K562 (cell line): Measurements from ENCODE around the gene DAAM1. TPM values are rescaled to one million over a fixed set of nuclear protein-coding genes. Genes with fewer than 3 reads are reported as not detected.

ENCODE experiments used
- ATAC-seq: fragments of 200-7000 bp; cut with Tn5 transposase; 3 replicates; pipeline ENCODE4 v1.9.1; 2020; ENCODE audit warnings: moderate library complexity
- BruUV-seq: library from RNA; stranded (reverse); fragments of 400-500 nt; replicated peaks from 2 replicates; lab custom pipeline; 2021; lab: Mats Ljungman, UMichigan
- CTCF ChIA-PET: fragments of 300-600 bp; formaldehyde crosslinking; extraction: SDS; loops from one replicate; lab custom pipeline; 2021; ENCODE audit warnings: low intra/inter-chr PET ratio; lab: Yijun Ruan, JAX
- POLR2A ChIA-PET: fragments of 300-600, 350-650 bp; sonication (Branson Sonifier 250); formaldehyde crosslinking; extraction: SDS; loops from one replicate; lab custom pipeline; 2021; ENCODE audit warnings: antibody characterized with exemption, inconsistent platforms; lab: Yijun Ruan, JAX
- DNase-seq, 4 experiments: peaks; one replicate each; pipeline versions ENCODE4 v3.0.0 to v3.0.0-alpha.2; 2011 to 2018; ENCODE audit warnings: low spot score in 3 of 4, mixed read lengths in 3 of 4; ENCODE audit errors: extremely low read depth in 1 of 4
- FAIRE-seq: peaks from 2 replicates; lab custom pipeline; 2011; peaks lifted over from hg19 to GRCh38; lab: Jason Lieb, UNC
- H2AFZ ChIP-seq: 2 replicates; pipeline ENCODE4 v1.6.0; 2011; ENCODE audit warnings: low read depth, low read length, control low read depth, inconsistent platforms
- H3K27ac ChIP-seq: fragments of 200-600 bp; 3 replicates; pipeline ENCODE4 v1.8.0; 2011; ENCODE audit warnings: low read depth, mild to moderate bottlenecking, control low read depth, inconsistent platforms, low read length, moderate library complexity, mixed read lengths; ENCODE audit errors: extremely low read depth
- H3K27me3 ChIP-seq, 2 experiments: fragments of 300-600 bp in 1 of 2; 2 replicates in 1 of 2; 3 replicates in 1 of 2; pipeline versions ENCODE4 v1.6.0 to v1.8.0; 2011; ENCODE audit warnings: inconsistent platforms in 2 of 2, low read length in 2 of 2, mild to moderate bottlenecking in 1 of 2, mixed read lengths in 1 of 2, moderate library complexity in 1 of 2; ENCODE audit not compliant: control insufficient read depth in 2 of 2, insufficient read depth in 2 of 2
- H3K36me3 ChIP-seq: fragments of 300-600 bp; 3 replicates; pipeline ENCODE4 v1.8.0; 2011; ENCODE audit warnings: mild to moderate bottlenecking, low read length, inconsistent platforms; ENCODE audit not compliant: control insufficient read depth, insufficient read depth
- H3K4me1 ChIP-seq, 2 experiments: fragments of 200-600 bp in 1 of 2; replicated peaks in 1 of 2; 2 replicates in 1 of 2; 3 replicates in 1 of 2; pipeline versions ENCODE4 v1.5.1 to v1.8.0; 2011; ENCODE audit warnings: inconsistent platforms in 2 of 2, low read length in 2 of 2, mild to moderate bottlenecking in 1 of 2, mixed read lengths in 1 of 2, moderate library complexity in 1 of 2; ENCODE audit not compliant: control insufficient read depth in 2 of 2, insufficient read depth in 2 of 2
- H3K4me2 ChIP-seq: 2 replicates; pipeline ENCODE4 v1.6.1; 2011; ENCODE audit warnings: low read length, control low read depth, inconsistent platforms, mixed read lengths; ENCODE audit not compliant: insufficient read depth
- H3K4me3 ChIP-seq: fragments of 200-600 bp; sonication (generic), shearing (Covaris generic); 2 replicates; pipeline ENCODE4 v1.5.1; 2016; ENCODE audit warnings: control low read depth, inconsistent platforms
- H3K79me2 ChIP-seq: fragments of 200-600 bp; 3 replicates; pipeline ENCODE4 v1.8.0; 2011; ENCODE audit warnings: low read length, inconsistent platforms; ENCODE audit not compliant: control insufficient read depth, insufficient read depth
- H3K9ac ChIP-seq, 2 experiments: 2 replicates each; pipeline versions ENCODE4 v1.6.0 to v1.6.1; 2011; ENCODE audit warnings: low read depth in 2 of 2, low read length in 2 of 2, control low read depth in 1 of 2, inconsistent platforms in 1 of 2, mild to moderate bottlenecking in 1 of 2, mixed read lengths in 1 of 2; ENCODE audit not compliant: insufficient read depth in 1 of 2
- H3K9me1 ChIP-seq: one replicate; pipeline ENCODE4 v1.6.0; 2011; ENCODE audit warnings: inconsistent platforms, mild to moderate bottlenecking, low read length, moderate library complexity; ENCODE audit not compliant: control insufficient read depth, insufficient read depth
- H3K9me3 ChIP-seq: replicated peaks from 2 replicates; pipeline ENCODE4 v1.5.1; 2011; ENCODE audit warnings: low read depth, low read length, inconsistent platforms; ENCODE audit not compliant: control insufficient read depth, insufficient read depth
- H4K20me1 ChIP-seq: replicated peaks from 2 replicates; pipeline ENCODE4 v1.6.1; 2011; ENCODE audit warnings: low read length, inconsistent platforms, mixed read lengths; ENCODE audit not compliant: control insufficient read depth, insufficient read depth
- CEBPB ChIP-seq: fragments of 450-650 bp; IDR thresholded peaks from 2 replicates; pipeline ENCODE4 v1.6.1; 2016; ENCODE audit warnings: missing genetic modification characterization, missing compliant biosample characterization
- CEBPG ChIP-seq, 3 experiments: fragments of 200-800 bp in 1 of 3; sonication (Bioruptor generic) in 1 of 3; sonication (generic) in 1 of 3; formaldehyde crosslinking in 1 of 3; IDR thresholded peaks in 2 of 3; conservative IDR thresholded peaks in 1 of 3; 2 replicates each; pipeline versions ENCODE4 v1.6.1 to v1.8.0; 2016 to 2022; ENCODE audit warnings: missing compliant biosample characterization in 2 of 3, missing genetic modification characterization in 2 of 3, mild to moderate bottlenecking in 1 of 3, missing genetic modification reagents in 1 of 3
- HCFC1 ChIP-seq: IDR thresholded peaks from 2 replicates; pipeline ENCODE4 v1.6.1; 2012; ENCODE audit warnings: low read depth, low read length, improper control_type of control experiment
- IFI16 ChIP-seq: fragments of 250-450 bp; sonication (Bioruptor Pico); IDR thresholded peaks from 2 replicates; pipeline ENCODE4 v2.1.2; 2022; ENCODE audit warnings: mild to moderate bottlenecking, inconsistent platforms
- OTX1 ChIP-seq: fragments of 450-650 bp; formaldehyde crosslinking; IDR thresholded peaks from 2 replicates; pipeline ENCODE4 v1.4.0; 2022; ENCODE audit warnings: mild to moderate bottlenecking
- THRAP3 ChIP-seq: fragments of 450-650 bp; IDR thresholded peaks from 2 replicates; pipeline ENCODE4 v1.6.1; 2016; ENCODE audit warnings: mild to moderate bottlenecking, inconsistent platforms, borderline replicate concordance
- WGBS: fragments of 100-300 bp; shearing (Covaris generic); methylation state at CpG from one replicate; pipeline ENCODE4 v1.1.6; 2016; ENCODE audit warnings: low coverage, mixed read lengths; ENCODE audit not compliant: insufficient coverage; ENCODE audit errors: missing lambda C conversion rate; 5-methylcytosine and 5-hydroxymethylcytosine counted together
- in situ Hi-C: fragments of 300-500 bp; cut with MboI; formaldehyde crosslinking; loops from 4 replicates; pipeline ENCODE4 v1.15.0; 2018; ENCODE audit warnings: inconsistent platforms, mixed read lengths
- intact Hi-C: fragments of 100-400 bp; cut with micrococcal nuclease; formaldehyde crosslinking; loops from 2 replicates; pipeline ENCODE4 v1.14.2; 2022
- polyA plus RNA-seq, 8 experiments: library from polyadenylated mRNA; depleted of rRNA in 4 of 8; stranded (reverse) in 5 of 8; unstranded in 3 of 8; fragments of >200 nt; fragmentation: Nextera tagmentation in 2 of 8; fragmentation: Illumina TruSeq in 1 of 8; extraction: Ambion mirVana in 2 of 8; extraction: Trizol in 1 of 8; gene quantifications; 2 replicates each; pipeline versions ENCODE4 v1.2.1 to v1.2.3, GENCODE V29; 2011 to 2014; ENCODE audit warnings: inconsistent platforms in 1 of 8, missing spikeins in 1 of 8
- total RNA-seq, 7 experiments: library from RNA; depleted of rRNA in 6 of 7; stranded (reverse); fragments of >200 nt in 6 of 7; fragmentation: Illumina TruSeq in 2 of 7; extraction: Trizol in 2 of 7; gene quantifications; 2 replicates each; pipeline versions ENCODE4 v1.2.1 to v1.2.3, GENCODE V29; 2011 to 2021; ENCODE audit warnings: low replicate concordance in 1 of 7
- TF ChIP-seq, protein P1 (sequence below): sonication (generic); formaldehyde crosslinking; IDR thresholded peaks from 2 replicates; pipeline ENCODE4 v1.8.1; 2023; ENCODE audit warnings: mild to moderate bottlenecking, missing genetic modification reagents

Gene DAAM1
- total and polyA plus RNA-seq, 9 of the 15 experiments (the other 6 are each of a cell fraction or from before 2014, with no cell fraction given): 3.6 to 11.6 (median 6.7) TPM

DNA sequence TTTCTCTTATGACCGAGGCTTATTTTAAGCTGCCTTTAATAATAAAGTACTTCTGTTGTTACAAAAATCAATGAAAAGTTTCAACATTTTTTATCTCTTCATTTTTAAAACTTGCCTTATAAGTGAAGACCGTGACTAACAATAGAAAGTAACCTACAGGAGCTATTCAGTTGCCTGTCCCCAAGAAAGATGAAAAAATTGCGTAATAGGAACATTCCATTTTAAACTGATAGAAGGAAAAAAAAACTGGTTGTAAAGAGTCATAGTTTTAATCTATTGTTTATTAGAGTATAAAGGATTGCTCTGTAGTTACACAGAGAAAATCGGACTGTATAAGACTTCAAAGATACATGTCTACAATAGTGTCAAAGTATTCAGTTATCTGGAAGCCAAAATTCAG lies 83.3 kb downstream of the DAAM1 start:
- Histone ChIP-seq H3K27ac (no peak overlapping the region), H3K4me2 (no peak overlapping the region), H2AFZ (no peak overlapping the region)
- intact Hi-C loops: no loop called here
- TF ChIP-seq CEBPB: peak; percentile 87
- TF ChIP-seq OTX1 (CRISPR knock-in tag): no peak
- no peak for TF ChIP-seq CEBPG (CRISPR knock-in tag; IDR thresholded peaks at IDR 0.05)
- peak; percentile 46 to 80; a peak in 3 of 4 replicates for TF ChIP-seq CEBPG (tag; conservative IDR thresholded peaks at IDR 0.05 in 1 of 2, IDR thresholded peaks at IDR 0.05 in 1 of 2)
- TF ChIP-seq, protein P1, sequence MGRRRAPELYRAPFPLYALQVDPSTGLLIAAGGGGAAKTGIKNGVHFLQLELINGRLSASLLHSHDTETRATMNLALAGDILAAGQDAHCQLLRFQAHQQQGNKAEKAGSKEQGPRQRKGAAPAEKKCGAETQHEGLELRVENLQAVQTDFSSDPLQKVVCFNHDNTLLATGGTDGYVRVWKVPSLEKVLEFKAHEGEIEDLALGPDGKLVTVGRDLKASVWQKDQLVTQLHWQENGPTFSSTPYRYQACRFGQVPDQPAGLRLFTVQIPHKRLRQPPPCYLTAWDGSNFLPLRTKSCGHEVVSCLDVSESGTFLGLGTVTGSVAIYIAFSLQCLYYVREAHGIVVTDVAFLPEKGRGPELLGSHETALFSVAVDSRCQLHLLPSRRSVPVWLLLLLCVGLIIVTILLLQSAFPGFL: no peak
- TF ChIP-seq THRAP3: no peak
- TF ChIP-seq HCFC1: no peak
- no peak for TF ChIP-seq IFI16 (CRISPR knock-in tag)
- TF ChIP-seq, all 486 proteins: peak for 2
- H3K27me3 ChIP-seq: no peaks in the 10 kb centered on the region
- no peaks in the 10 kb centered on the region for H3K36me3 ChIP-seq
- H3K9me3 ChIP-seq: no peaks in the 10 kb centered on the region
- no peaks in the 10 kb centered on the region for H3K9me1 ChIP-seq
- H4K20me1 ChIP-seq: no peaks in the 10 kb centered on the region
- ChIA-PET CTCF (no interaction called here), POLR2A (no interaction called here)
- no peak for DNase-seq
- FAIRE-seq: no peak
- 38% methylated on average over 3 of the region's 4 CpGs for whole genome bisulfite sequencing
- H3K9ac ChIP-seq: no peak overlapping the region
- no peak for ATAC-seq
- in situ Hi-C loops: no loop called here
- no peaks in the 10 kb centered on the region for H3K79me2 ChIP-seq
- peaks cover 0 to 11% of the 10 kb centered on the region in 2 experiments; a peak in 2 of 5 replicates for H3K4me1 ChIP-seq
- H3K4me3 ChIP-seq: no peak overlapping the region
- BruUV-seq: no TSS peak
